C4-2B (cell line): ENCODE measurements around the gene DNAJC22.

Experiments used
- CTCF ChIP-seq: fragments of 450-650 bp; conservative IDR thresholded peaks from 2 replicates; pipeline ENCODE4 v1.5.1; 2017; ENCODE audit warnings: mild to moderate bottlenecking
- ZFX ChIP-seq: fragments of 450-650 bp; IDR thresholded peaks from 2 replicates; pipeline ENCODE4 v1.6.1; 2017

- TF ChIP-seq CTCF: no peak
- no peak for TF ChIP-seq ZFX
Observed at GRCh38 chr12:49345051-49345824, 1.4 kb upstream of the DNAJC22 start.
